ENCODE measurements around the gene HELT. TPM values are rescaled to one million over a fixed set of nuclear protein-coding genes. Genes with fewer than 3 reads are reported as not detected.

The HELT gene
- total and polyA plus RNA-seq, 2 donors (not counting 1 experiment from before 2014, with no cell fraction given) = not detected

DNA sequence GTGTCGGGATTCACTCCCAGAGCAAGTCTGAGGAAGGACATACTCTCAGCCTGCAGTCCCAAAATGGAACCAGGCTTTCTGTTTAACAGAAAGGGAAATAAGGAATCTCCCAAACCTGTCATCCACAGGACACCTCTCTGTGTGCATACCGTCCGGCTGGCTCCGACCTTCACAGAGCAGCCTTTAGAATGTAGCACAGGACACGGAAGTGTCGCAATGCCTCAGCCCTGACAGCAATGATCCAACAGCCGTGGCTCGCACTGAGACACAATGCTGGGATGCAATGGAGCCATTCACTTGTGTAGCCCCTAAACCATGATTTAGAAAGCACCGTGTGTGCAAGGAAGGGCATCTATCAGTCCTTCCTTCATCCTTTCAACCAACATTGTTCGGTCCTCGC lies 15.5 kb upstream of the HELT start:
- no peak overlapping the region for H3K27ac ChIP-seq (ENCODE audit: insufficient read depth, low read length)
- H4K20me1 ChIP-seq (ENCODE audit: control insufficient read depth, extremely low read depth, insufficient read depth, low read length) = no peaks in the 10 kb centered on the region
- no peak overlapping the region for H3K4me3 ChIP-seq (replicated peaks in 1 of 4; ENCODE audit: control extremely low read depth in 1 of 4, insufficient read depth in 1 of 4, low read depth in 3 of 4, low read length in 4 of 4)
- H2AFZ ChIP-seq (ENCODE audit: low read length) = no peak overlapping the region
- no peaks in the 10 kb centered on the region for H3K79me2 ChIP-seq (ENCODE audit: control insufficient read depth, insufficient read depth, low read length)
- H3K4me2 ChIP-seq (ENCODE audit: extremely low read depth, insufficient read depth, low read length) = no peak overlapping the region
- H3K4me1 ChIP-seq (ENCODE audit: control insufficient read depth, extremely low read depth, insufficient read depth, low read length) = no peaks in the 10 kb centered on the region
- no peaks in the 10 kb centered on the region for H3K36me3 ChIP-seq (ENCODE audit: control insufficient read depth, insufficient read depth, low read length)
- H3K27me3 ChIP-seq (ENCODE audit: control insufficient read depth, insufficient read depth, low read length) = no peaks in the 10 kb centered on the region
- H3K9ac ChIP-seq (ENCODE audit: insufficient read depth, low read length) = no peak overlapping the region
- H3K9me3 ChIP-seq (ENCODE audit: control insufficient read depth, insufficient read depth, low read depth, low read length) = no peaks in the 10 kb centered on the region
- no peak for DNase-seq (ENCODE audit: low read depth in 2 of 2)
- TF ChIP-seq CTCF (conservative IDR thresholded peaks at IDR 0.05 in 1 of 2, IDR thresholded peaks at IDR 0.05 in 1 of 2; ENCODE audit: low read depth in 1 of 2, low read length in 2 of 2) (no peak), EZH2 (IDR thresholded peaks at IDR 0.05; ENCODE audit: low read length, missing control alignments) (no peak)

GRCh38 chr4:185003596-185004351 lies 14.5 kb upstream of the HELT start:
- Histone ChIP-seq H3K27ac (ENCODE audit: insufficient read depth, low read length) (no peak overlapping the region), H3K4me1 (ENCODE audit: control insufficient read depth, extremely low read depth, insufficient read depth, low read length) (no peaks in the 10 kb centered on the region), H3K4me2 (ENCODE audit: extremely low read depth, insufficient read depth, low read length) (no peak overlapping the region), H4K20me1 (ENCODE audit: control insufficient read depth, extremely low read depth, insufficient read depth, low read length) (no peaks in the 10 kb centered on the region), H2AFZ (ENCODE audit: low read length) (no peak overlapping the region), H3K4me3 (replicated peaks in 1 of 4; ENCODE audit: control extremely low read depth in 1 of 4, insufficient read depth in 1 of 4, low read depth in 3 of 4, low read length in 4 of 4) (no peak overlapping the region), H3K27me3 (ENCODE audit: control insufficient read depth, insufficient read depth, low read length) (no peaks in the 10 kb centered on the region), H3K9me3 (ENCODE audit: control insufficient read depth, insufficient read depth, low read depth, low read length) (no peaks in the 10 kb centered on the region), H3K79me2 (ENCODE audit: control insufficient read depth, insufficient read depth, low read length) (no peaks in the 10 kb centered on the region), H3K36me3 (ENCODE audit: control insufficient read depth, insufficient read depth, low read length) (no peaks in the 10 kb centered on the region), H3K9ac (ENCODE audit: insufficient read depth, low read length) (no peak overlapping the region)
- DNase-seq (ENCODE audit: low read depth in 2 of 2) = no peak
- TF ChIP-seq CTCF (conservative IDR thresholded peaks at IDR 0.05 in 1 of 2, IDR thresholded peaks at IDR 0.05 in 1 of 2; ENCODE audit: low read depth in 1 of 2, low read length in 2 of 2) (no peak), EZH2 (IDR thresholded peaks at IDR 0.05; ENCODE audit: low read length, missing control alignments) (no peak)

DNA sequence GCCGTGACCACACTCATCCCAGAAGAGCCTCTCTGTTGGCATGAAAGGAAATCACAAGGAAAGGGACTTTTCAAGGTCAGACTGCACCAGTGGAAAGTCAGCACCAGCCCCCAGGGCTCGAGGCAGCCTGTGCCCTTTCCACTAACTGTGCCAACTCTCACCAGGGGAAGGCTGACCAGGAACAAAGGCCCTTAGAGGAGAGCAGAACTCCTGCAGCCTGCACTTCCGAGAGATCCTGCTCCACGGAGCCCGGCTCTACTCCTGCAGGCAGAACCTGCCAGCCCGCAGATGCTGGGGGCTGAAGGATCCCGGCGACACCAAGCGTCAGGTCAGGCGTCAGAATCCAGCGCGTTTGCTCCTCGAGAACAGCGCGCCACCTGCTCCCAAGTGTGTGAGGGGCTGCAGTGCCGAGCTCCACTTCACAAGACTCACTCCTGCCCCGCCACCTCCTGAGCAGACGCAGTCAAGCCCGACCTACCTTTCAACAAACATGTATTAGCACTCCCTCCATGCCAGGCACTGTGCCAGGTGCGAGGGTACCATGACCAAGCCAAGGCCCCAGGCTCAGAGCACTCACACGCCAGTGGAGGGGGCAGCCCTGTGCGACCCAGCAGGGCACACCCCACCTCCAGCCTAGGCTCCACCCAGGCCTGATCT lies 13.6 kb upstream of the HELT start:
- TF ChIP-seq CTCF (conservative IDR thresholded peaks at IDR 0.05 in 1 of 2, IDR thresholded peaks at IDR 0.05 in 1 of 2; ENCODE audit: low read depth in 1 of 2, low read length in 2 of 2) (no peak), EZH2 (IDR thresholded peaks at IDR 0.05; ENCODE audit: low read length, missing control alignments) (no peak)
- peak overlapping the region in 1 of 4 experiments; percentile 39 for H3K4me3 ChIP-seq (replicated peaks in 1 of 4; ENCODE audit: control extremely low read depth in 1 of 4, insufficient read depth in 1 of 4, low read depth in 3 of 4, low read length in 4 of 4)
- H3K4me1 ChIP-seq (ENCODE audit: control insufficient read depth, extremely low read depth, insufficient read depth, low read length) = no peaks in the 10 kb centered on the region
- H3K36me3 ChIP-seq (ENCODE audit: control insufficient read depth, insufficient read depth, low read length) = no peaks in the 10 kb centered on the region
- H3K4me2 ChIP-seq (ENCODE audit: extremely low read depth, insufficient read depth, low read length) = no peak overlapping the region
- no peak overlapping the region for H2AFZ ChIP-seq (ENCODE audit: low read length)
- no peaks in the 10 kb centered on the region for H3K79me2 ChIP-seq (ENCODE audit: control insufficient read depth, insufficient read depth, low read length)
- no peak for DNase-seq (ENCODE audit: low read depth in 2 of 2)
- H4K20me1 ChIP-seq (ENCODE audit: control insufficient read depth, extremely low read depth, insufficient read depth, low read length) = no peaks in the 10 kb centered on the region
- no peaks in the 10 kb centered on the region for H3K9me3 ChIP-seq (ENCODE audit: control insufficient read depth, insufficient read depth, low read depth, low read length)
- no peaks in the 10 kb centered on the region for H3K27me3 ChIP-seq (ENCODE audit: control insufficient read depth, insufficient read depth, low read length)
- no peak overlapping the region for H3K9ac ChIP-seq (ENCODE audit: insufficient read depth, low read length)
- H3K27ac ChIP-seq (ENCODE audit: insufficient read depth, low read length) = no peak overlapping the region
